ENCODE measurements around the gene OR6F1.

DNA sequence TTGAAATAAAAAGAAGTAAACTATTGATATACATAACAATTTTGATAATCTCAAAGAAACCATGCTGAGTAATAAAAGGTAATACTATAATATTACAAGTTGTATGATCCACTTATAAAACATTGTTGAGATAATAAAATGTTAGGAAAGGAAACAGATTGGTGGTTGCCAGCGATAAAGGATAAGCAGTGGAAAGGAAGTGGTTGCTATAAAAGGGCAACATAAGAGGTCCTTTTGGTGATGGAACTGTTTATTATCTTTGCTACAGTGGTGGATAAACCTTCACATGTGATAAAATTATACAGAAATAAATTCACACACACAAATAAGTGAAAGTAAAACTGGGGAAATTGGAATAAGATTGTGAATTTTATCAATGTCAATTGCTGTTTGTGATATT lies 15.1 kb downstream of the OR6F1 start:
- TF ChIP-seq POLR2A (IDR thresholded peaks at IDR 0.05; ENCODE audit: low read length) = no peak
- no peak for TF ChIP-seq GATA1 (IDR thresholded peaks at IDR 0.05; ENCODE audit: low read depth, low read length)
